ENCODE measurements around the gene MCC.

- TF ChIP-seq, protein P1, sequence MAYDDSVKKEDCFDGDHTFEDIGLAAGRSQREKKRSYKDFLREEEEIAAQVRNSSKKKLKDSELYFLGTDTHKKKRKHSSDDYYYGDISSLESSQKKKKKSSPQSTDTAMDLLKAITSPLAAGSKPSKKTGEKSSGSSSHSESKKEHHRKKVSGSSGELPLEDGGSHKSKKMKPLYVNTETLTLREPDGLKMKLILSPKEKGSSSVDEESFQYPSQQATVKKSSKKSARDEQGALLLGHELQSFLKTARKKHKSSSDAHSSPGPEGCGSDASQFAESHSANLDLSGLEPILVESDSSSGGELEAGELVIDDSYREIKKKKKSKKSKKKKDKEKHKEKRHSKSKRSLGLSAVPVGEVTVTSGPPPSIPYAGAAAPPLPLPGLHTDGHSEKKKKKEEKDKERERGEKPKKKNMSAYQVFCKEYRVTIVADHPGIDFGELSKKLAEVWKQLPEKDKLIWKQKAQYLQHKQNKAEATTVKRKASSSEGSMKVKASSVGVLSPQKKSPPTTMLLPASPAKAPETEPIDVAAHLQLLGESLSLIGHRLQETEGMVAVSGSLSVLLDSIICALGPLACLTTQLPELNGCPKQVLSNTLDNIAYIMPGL (CRISPR knock-in tag; IDR thresholded peaks at IDR 0.05; ENCODE audit: borderline replicate concordance): no peak
- TF ChIP-seq, protein P2, sequence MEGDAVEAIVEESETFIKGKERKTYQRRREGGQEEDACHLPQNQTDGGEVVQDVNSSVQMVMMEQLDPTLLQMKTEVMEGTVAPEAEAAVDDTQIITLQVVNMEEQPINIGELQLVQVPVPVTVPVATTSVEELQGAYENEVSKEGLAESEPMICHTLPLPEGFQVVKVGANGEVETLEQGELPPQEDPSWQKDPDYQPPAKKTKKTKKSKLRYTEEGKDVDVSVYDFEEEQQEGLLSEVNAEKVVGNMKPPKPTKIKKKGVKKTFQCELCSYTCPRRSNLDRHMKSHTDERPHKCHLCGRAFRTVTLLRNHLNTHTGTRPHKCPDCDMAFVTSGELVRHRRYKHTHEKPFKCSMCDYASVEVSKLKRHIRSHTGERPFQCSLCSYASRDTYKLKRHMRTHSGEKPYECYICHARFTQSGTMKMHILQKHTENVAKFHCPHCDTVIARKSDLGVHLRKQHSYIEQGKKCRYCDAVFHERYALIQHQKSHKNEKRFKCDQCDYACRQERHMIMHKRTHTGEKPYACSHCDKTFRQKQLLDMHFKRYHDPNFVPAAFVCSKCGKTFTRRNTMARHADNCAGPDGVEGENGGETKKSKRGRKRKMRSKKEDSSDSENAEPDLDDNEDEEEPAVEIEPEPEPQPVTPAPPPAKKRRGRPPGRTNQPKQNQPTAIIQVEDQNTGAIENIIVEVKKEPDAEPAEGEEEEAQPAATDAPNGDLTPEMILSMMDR (IDR thresholded peaks at IDR 0.05): no peak
- TF ChIP-seq RFX5 (IDR thresholded peaks at IDR 0.05) (no peak), TFCP2L1 (CRISPR knock-in tag; IDR thresholded peaks at IDR 0.05) (no peak), HOXB13 (CRISPR knock-in tag; IDR thresholded peaks at IDR 0.05; ENCODE audit: low read depth) (no peak)
Measured at GRCh38 chr5:113493446-113493845, 5.2 kb upstream of the MCC start.

All from A549 (cell line).